Heart left ventricle (tissue), 16 donors: ENCODE data around the gene OAT. TPM values are rescaled to one million over a fixed set of nuclear protein-coding genes. Genes with fewer than 3 reads are reported as not detected.

Experiments
- ATAC-seq, 4 donors: fragments of 200-7000 bp; cut with Tn5 transposase; one replicate each; pipeline ENCODE4 v1.9.1; 2020 to 2022; ENCODE audit warnings: moderate library complexity in 4 of 4, mild to moderate bottlenecking in 3 of 4, moderate number of reproducible peaks in 1 of 4
- DNase-seq, 5 donors: peaks; one replicate each; pipeline ENCODE4 v3.0.0-alpha.2; 2020
- H3K27ac ChIP-seq, 12 donors: fragments of 200-600 bp; sonication (generic) in 4 of 12; one replicate each; pipeline versions ENCODE4 v1.5.0 to v1.8.0; 2016 to 2022; ENCODE audit warnings: mild to moderate bottlenecking in 2 of 12
- H3K27me3 ChIP-seq, 9 donors: fragments of 200-600 bp; sonication (generic) in 2 of 9; one replicate each; pipeline versions ENCODE4 v1.5.1 to v1.8.0; 2016 to 2022; ENCODE audit warnings: mild to moderate bottlenecking in 3 of 9
- H3K36me3 ChIP-seq, 9 donors: fragments of 200-600 bp; sonication (generic) in 2 of 9; one replicate each; pipeline versions ENCODE4 v1.5.0 to v1.8.0; 2018 to 2022; ENCODE audit warnings: mild to moderate bottlenecking in 2 of 9
- H3K4me1 ChIP-seq, 12 donors: fragments of 200-600 bp; sonication (generic) in 4 of 12; one replicate each; pipeline versions ENCODE4 v1.5.0 to v1.8.0; 2016 to 2022; ENCODE audit warnings: mild to moderate bottlenecking in 3 of 12
- H3K4me3 ChIP-seq, 12 donors: fragments of 200-600 bp; sonication (generic) in 4 of 12; one replicate each; pipeline versions ENCODE4 v1.5.0 to v1.8.0; 2017 to 2022; ENCODE audit warnings: mild to moderate bottlenecking in 9 of 12, moderate library complexity in 4 of 12
- H3K9me3 ChIP-seq, 12 donors: fragments of 200-600 bp; sonication (generic) in 4 of 12; one replicate each; pipeline versions ENCODE4 v1.5.0 to v1.8.0; 2016 to 2022; ENCODE audit warnings: mild to moderate bottlenecking in 1 of 12
- POLR2A ChIP-seq, 2 donors: fragments of 450-650 bp; IDR thresholded peaks; one replicate each; pipeline ENCODE4 v1.6.1; 2017; ENCODE audit warnings: antibody characterized with exemption in 2 of 2, mild to moderate bottlenecking in 2 of 2, moderate library complexity in 2 of 2
- WGBS, 4 donors: extraction: QIAGEN DNeasy Blood & Tissue Kit in 2 of 4; methylation state at CpG; one replicate each; pipeline versions ENCODE4 v1.1.5 to v1.1.7; 2013 to 2018; 5-methylcytosine and 5-hydroxymethylcytosine counted together
- intact Hi-C, 10 donors: fragments of 100-400 bp; cut with DNase I; formaldehyde crosslinking; loops; one replicate each; pipeline versions ENCODE4 v1.11.1 to v1.14.2; 2022
- polyA plus RNA-seq, 2 donors: library from polyadenylated mRNA; stranded (reverse); fragments of 200-250 nt; gene quantifications; one replicate each; pipeline ENCODE4 v1.2.3, GENCODE V29; 2013
- total RNA-seq, 9 donors: library from RNA; depleted of rRNA in 2 of 9; stranded (reverse); fragments of >200 nt in 2 of 9; fragmentation: NEBNext Ultra II Directional in 3 of 9; extraction: Animal tissue kit (Norgen Biotek cat#: 25700) in 3 of 9; gene quantifications; one replicate each; pipeline versions ENCODE4 v1.1.0 to v1.2.4, GENCODE V29; 2016 to 2023
- TF ChIP-seq, protein P1 (sequence below), 12 donors: fragments of 200-600 bp; sonication (generic) in 4 of 12; IDR thresholded peaks; one replicate each; pipeline versions ENCODE4 v1.5.0 to v1.8.0; 2018 to 2022; ENCODE audit warnings: antibody characterized with exemption in 12 of 12, mild to moderate bottlenecking in 5 of 12
- donor health status: ischemic (EF 13 %, LVEDD 7.1; RV severe dilation, severe dysfunction).
- donor health status: healthy with polysubstance abuse.
- donor health status: DM: no; HTN: yes; CAD: no.
- donor health status: DM: no; HTN: no; CAD: no.
- donor health status: ischemic (EF 25% LVEDD 6.9; RV normal size, moderate dysfunction).
- donor health status: ischemic (EF 25% LVEDD 5.7; RV mildly dilated, moderate dysfunction).
- donor health status: healthy.
- donor health status: DM: yes; HTN: yes; CAD: no.
- donor health status: ischemic (EF 35%, LVEDD 5.7; RV mildly dilated, moderate dysfunction).
- donor health status: nonischemic (EF 11% LVEDD 7.7; RV severe dilation, severe dysfunction).
- donor health status: DM: yes; HTN: yes; CAD: no.
- donor health status: PGD.
- donor health status: ischemic (EF 29% LVEDD 5.4; RV normal size, mild dysfunction).
- donor health status: nonischemic (EF 23%, LVEDD 6.1; RV moderate dilation, normal function).

OAT gene
- total and polyA plus RNA-seq, 11 donors, result 9.3 to 56.1 (median 33.8) TPM

DNA sequence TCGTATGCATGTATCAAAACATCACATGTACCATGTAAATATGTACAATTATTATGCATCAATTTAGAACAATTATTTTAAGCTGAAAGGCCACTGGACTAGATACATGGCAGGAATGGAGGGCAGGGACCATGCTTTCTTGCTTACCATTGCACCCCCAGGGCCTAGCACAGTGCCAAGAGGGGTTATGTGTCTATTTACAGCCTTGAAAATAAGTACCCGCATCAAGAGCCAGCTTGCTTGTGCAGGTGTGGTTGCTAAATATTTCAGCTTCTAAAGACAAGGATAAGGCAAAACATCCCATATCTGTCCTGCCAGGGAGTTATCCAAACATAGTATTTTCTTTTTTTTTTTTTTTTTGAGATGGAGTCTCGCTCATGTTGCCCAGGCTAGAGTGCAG lies 14.7 kb upstream of the OAT start:
- intact Hi-C loops, result no loop called here
- ATAC-seq, result no peak
- Histone ChIP-seq H3K36me3 (no peaks in the 10 kb centered on the region), H3K27me3 (peaks cover 0 to 14% (median 3%) of the 10 kb centered on the region in 9 donors), H3K27ac (no peak overlapping the region), H3K4me1 (no peaks in the 10 kb centered on the region), H3K4me3 (no peak overlapping the region), H3K9me3 (no peaks in the 10 kb centered on the region)
- DNase-seq, result no peak
- TF ChIP-seq, protein P1, sequence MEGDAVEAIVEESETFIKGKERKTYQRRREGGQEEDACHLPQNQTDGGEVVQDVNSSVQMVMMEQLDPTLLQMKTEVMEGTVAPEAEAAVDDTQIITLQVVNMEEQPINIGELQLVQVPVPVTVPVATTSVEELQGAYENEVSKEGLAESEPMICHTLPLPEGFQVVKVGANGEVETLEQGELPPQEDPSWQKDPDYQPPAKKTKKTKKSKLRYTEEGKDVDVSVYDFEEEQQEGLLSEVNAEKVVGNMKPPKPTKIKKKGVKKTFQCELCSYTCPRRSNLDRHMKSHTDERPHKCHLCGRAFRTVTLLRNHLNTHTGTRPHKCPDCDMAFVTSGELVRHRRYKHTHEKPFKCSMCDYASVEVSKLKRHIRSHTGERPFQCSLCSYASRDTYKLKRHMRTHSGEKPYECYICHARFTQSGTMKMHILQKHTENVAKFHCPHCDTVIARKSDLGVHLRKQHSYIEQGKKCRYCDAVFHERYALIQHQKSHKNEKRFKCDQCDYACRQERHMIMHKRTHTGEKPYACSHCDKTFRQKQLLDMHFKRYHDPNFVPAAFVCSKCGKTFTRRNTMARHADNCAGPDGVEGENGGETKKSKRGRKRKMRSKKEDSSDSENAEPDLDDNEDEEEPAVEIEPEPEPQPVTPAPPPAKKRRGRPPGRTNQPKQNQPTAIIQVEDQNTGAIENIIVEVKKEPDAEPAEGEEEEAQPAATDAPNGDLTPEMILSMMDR (IDR thresholded peaks at IDR 0.05), result no peak
- TF ChIP-seq POLR2A (IDR thresholded peaks at IDR 0.05), result no peak
- WGBS, 4 donors, result 76 to 83% (median 81%) methylated on average over 3 of the region's 3 CpGs

DNA sequence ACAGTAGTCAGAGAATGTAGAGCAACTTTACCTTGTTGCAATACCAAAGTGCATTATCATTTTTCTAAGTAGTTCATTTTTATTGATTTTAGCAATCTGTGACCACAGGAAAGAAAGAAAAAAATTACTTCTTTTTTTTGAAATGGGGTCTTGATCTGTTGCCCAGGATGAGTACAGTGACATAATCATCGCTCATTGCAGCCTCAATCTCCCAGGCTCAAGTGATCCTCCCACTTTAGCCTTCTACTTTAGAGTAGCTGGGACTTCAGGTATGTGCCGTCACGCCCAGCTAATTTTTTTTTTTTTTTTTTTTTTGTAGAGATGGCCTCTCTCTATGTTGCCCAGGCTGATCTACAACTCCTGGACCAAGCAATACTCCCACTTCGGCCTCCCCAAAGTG lies 11.4 kb upstream of the OAT start:
- DNase-seq (no peak), ATAC-seq (no peak)
- H3K36me3 ChIP-seq, result no peaks in the 10 kb centered on the region
- intact Hi-C loops, result no loop called here
- H3K4me3 ChIP-seq, result no peak overlapping the region
- H3K27me3 ChIP-seq, result peaks cover 0 to 29% (median 4%) of the 10 kb centered on the region in 9 donors
- TF ChIP-seq, protein P1 (IDR thresholded peaks at IDR 0.05), result no peak
- no peak for TF ChIP-seq POLR2A (IDR thresholded peaks at IDR 0.05)
- WGBS, 4 donors, result 80 to 93% (median 91%) methylated on average over 4 of the region's 4 CpGs
- H3K27ac ChIP-seq, result no peak overlapping the region
- H3K4me1 ChIP-seq, result no peaks in the 10 kb centered on the region
- H3K9me3 ChIP-seq, result no peaks in the 10 kb centered on the region

DNA sequence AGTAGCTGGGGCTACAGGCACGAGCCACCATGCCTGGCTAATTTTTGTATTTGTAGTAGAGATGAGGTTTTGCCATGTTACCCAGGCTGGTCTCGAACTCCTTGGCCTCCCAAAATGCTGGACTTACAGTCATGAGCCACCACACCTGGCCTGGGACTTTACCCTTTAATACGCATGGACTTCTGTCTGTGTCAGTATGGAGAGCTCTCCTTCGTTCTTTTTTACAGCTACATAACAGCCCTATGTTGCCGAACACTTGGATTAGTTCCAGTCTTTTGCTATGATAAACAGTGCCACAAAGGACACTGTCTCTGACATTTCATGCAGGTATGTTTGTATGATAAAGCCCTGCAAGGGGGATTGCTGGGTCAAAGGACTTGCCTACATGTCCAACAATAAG lies 10.9 kb upstream of the OAT start:
- intact Hi-C loops, result no loop called here
- Histone ChIP-seq H3K4me1 (no peaks in the 10 kb centered on the region), H3K27me3 (peaks cover 0 to 29% (median 4%) of the 10 kb centered on the region in 9 donors), H3K4me3 (no peak overlapping the region), H3K9me3 (no peaks in the 10 kb centered on the region), H3K27ac (no peak overlapping the region), H3K36me3 (no peaks in the 10 kb centered on the region)
- no peak for TF ChIP-seq POLR2A (IDR thresholded peaks at IDR 0.05)
- TF ChIP-seq, protein P1 (IDR thresholded peaks at IDR 0.05), result no peak
- no peak for DNase-seq
- ATAC-seq, result no peak
- 56 to 76% (median 61%) methylated on average over 5 of the region's 5 CpGs for WGBS, 4 donors

DNA sequence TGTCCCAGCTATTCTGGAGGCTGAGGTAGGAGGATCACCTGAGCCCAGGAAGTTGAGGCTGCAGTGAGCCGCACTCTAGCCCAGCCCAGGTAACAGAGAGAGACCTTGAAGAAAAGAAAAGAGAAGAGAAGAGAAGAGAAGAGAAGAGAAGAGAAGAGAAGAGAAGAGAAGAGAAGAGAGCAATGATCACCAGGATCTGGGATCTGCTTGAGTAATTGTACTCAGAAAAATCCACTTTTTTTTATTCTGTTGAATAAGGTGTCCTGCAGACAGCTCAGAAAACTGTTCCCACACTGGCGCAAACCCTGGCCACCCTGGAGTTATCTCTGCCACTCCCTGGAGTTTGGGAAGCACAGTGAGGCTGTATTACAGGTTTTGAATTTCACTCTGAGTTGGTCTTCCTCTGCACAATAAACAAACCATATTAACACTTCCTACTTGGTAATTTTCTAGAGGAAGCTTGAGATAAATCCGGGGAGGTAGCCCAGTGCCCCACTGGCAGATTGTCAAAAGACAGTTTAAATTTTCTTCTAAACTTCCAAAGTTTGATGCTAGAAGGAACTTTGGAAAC lies 9.6 kb upstream of the OAT start:
- no peak overlapping the region for H3K4me3 ChIP-seq
- TF ChIP-seq, protein P1 (IDR thresholded peaks at IDR 0.05), result no peak
- no peak for TF ChIP-seq POLR2A (IDR thresholded peaks at IDR 0.05)
- intact Hi-C loops, result no loop called here
- 46 to 63% (median 54%) methylated on average over 3 of the region's 3 CpGs for WGBS, 4 donors
- H3K9me3 ChIP-seq, result no peaks in the 10 kb centered on the region
- H3K4me1 ChIP-seq, result no peaks in the 10 kb centered on the region
- ATAC-seq (no peak), DNase-seq (no peak)
- H3K27ac ChIP-seq, result no peak overlapping the region
- H3K27me3 ChIP-seq, result peaks cover 0 to 29% (median 4%) of the 10 kb centered on the region in 9 donors
- no peaks in the 10 kb centered on the region for H3K36me3 ChIP-seq
